ENCODE data around the gene FILIP1L.
"Not testable (repeated sequence)": the region's sequence is repeated elsewhere in the genome, so short reads cannot be mapped to it uniquely, and the experiment has no call there.

Gene FILIP1L

GRCh38 chr3:100103558-100104441 lies 10.5 kb downstream of the FILIP1L start:
- in situ Hi-C loops (cut with HindIII; ENCODE audit: low pct_unique_long_range_greater_than_20kb, low sequenced_read_pairs): no loop called here
- TF ChIP-seq JUND (IDR thresholded peaks at IDR 0.05; ENCODE audit: low read depth): no peak
- peak in 1 of 2 experiments; percentile 76 for DNase-seq (ENCODE audit: low read depth in 1 of 2, low spot score in 1 of 2)

- in situ Hi-C loops (cut with HindIII; ENCODE audit: low pct_unique_long_range_greater_than_20kb, low sequenced_read_pairs): no loop called here
- no peak for TF ChIP-seq JUND (IDR thresholded peaks at IDR 0.05; ENCODE audit: low read depth)
- no peak for DNase-seq (ENCODE audit: low read depth in 1 of 2, low spot score in 1 of 2)
Observed at GRCh38 chr3:100102757-100103156, 11.5 kb downstream of the FILIP1L start.

- no peak for DNase-seq (ENCODE audit: low read depth in 1 of 2, low spot score in 1 of 2)
Observed at GRCh38 chr3:100100425-100100824, 13.9 kb downstream of the FILIP1L start.

GRCh38 chr3:100099621-100100020 lies 14.7 kb downstream of the FILIP1L start:
- TF ChIP-seq JUND (IDR thresholded peaks at IDR 0.05; ENCODE audit: low read depth): no peak
- DNase-seq (ENCODE audit: low read depth in 1 of 2, low spot score in 1 of 2): no peak
- in situ Hi-C loops (cut with HindIII; ENCODE audit: low pct_unique_long_range_greater_than_20kb, low sequenced_read_pairs): no loop called here

More at GRCh38 chr3:100100425-100100824, 13.9 kb downstream of the FILIP1L start:
- TF ChIP-seq JUND (IDR thresholded peaks at IDR 0.05; ENCODE audit: low read depth): no peak
- in situ Hi-C loops (cut with HindIII; ENCODE audit: low pct_unique_long_range_greater_than_20kb, low sequenced_read_pairs): no loop called here

GRCh38 chr3:100098784-100099070 lies 15.6 kb downstream of the FILIP1L start:
- no peak for TF ChIP-seq JUND (IDR thresholded peaks at IDR 0.05; ENCODE audit: low read depth)
- DNase-seq (ENCODE audit: low read depth in 1 of 2, low spot score in 1 of 2): no peak
- in situ Hi-C loops (cut with HindIII; ENCODE audit: low pct_unique_long_range_greater_than_20kb, low sequenced_read_pairs): no loop called here

- peak; percentile 24 to 76 for DNase-seq (ENCODE audit: low read depth in 1 of 2, low spot score in 1 of 2)
- in situ Hi-C loops (cut with HindIII; ENCODE audit: low pct_unique_long_range_greater_than_20kb, low sequenced_read_pairs): no loop called here
- TF ChIP-seq JUND (IDR thresholded peaks at IDR 0.05; ENCODE audit: low read depth): no peak
Observed at GRCh38 chr3:100097919-100098783, 16.1 kb downstream of the FILIP1L start.

- DNase-seq (ENCODE audit: low read depth in 1 of 2, low spot score in 1 of 2): no peak
- no peak for TF ChIP-seq JUND (IDR thresholded peaks at IDR 0.05; ENCODE audit: low read depth)
- in situ Hi-C loops (cut with HindIII; ENCODE audit: low pct_unique_long_range_greater_than_20kb, low sequenced_read_pairs): no loop called here
Observed at GRCh38 chr3:100096866-100097265, 17.4 kb downstream of the FILIP1L start.

- DNase-seq (ENCODE audit: low read depth in 1 of 2, low spot score in 1 of 2); in situ Hi-C loops (cut with HindIII; ENCODE audit: low pct_unique_long_range_greater_than_20kb, low sequenced_read_pairs): not testable (repeated sequence)
Observed at GRCh38 chr3:100096286-100096685, 18.0 kb downstream of the FILIP1L start.

- in situ Hi-C loops (cut with HindIII; ENCODE audit: low pct_unique_long_range_greater_than_20kb, low sequenced_read_pairs): no loop called here
- no peak for DNase-seq (ENCODE audit: low read depth in 1 of 2, low spot score in 1 of 2)
- TF ChIP-seq JUND (IDR thresholded peaks at IDR 0.05; ENCODE audit: low read depth): no peak
Observed at GRCh38 chr3:100093831-100094230, 20.5 kb downstream of the FILIP1L start.

- in situ Hi-C loops (cut with HindIII; ENCODE audit: low pct_unique_long_range_greater_than_20kb, low sequenced_read_pairs): no loop called here
- no peak for DNase-seq (ENCODE audit: low read depth in 1 of 2, low spot score in 1 of 2)
- no peak for TF ChIP-seq JUND (IDR thresholded peaks at IDR 0.05; ENCODE audit: low read depth)
Observed at GRCh38 chr3:100090669-100091005, 23.7 kb downstream of the FILIP1L start.

GRCh38 chr3:100089812-100090668 lies 24.3 kb downstream of the FILIP1L start:
- TF ChIP-seq JUND (IDR thresholded peaks at IDR 0.05; ENCODE audit: low read depth): no peak
- DNase-seq (ENCODE audit: low read depth in 1 of 2, low spot score in 1 of 2): peak in 1 of 2 experiments; percentile 54
- in situ Hi-C loops (cut with HindIII; ENCODE audit: low pct_unique_long_range_greater_than_20kb, low sequenced_read_pairs): no loop called here

GRCh38 chr3:100088735-100089368 lies 25.4 kb downstream of the FILIP1L start:
- in situ Hi-C loops (cut with HindIII; ENCODE audit: low pct_unique_long_range_greater_than_20kb, low sequenced_read_pairs): no loop called here
- DNase-seq (ENCODE audit: low read depth in 1 of 2, low spot score in 1 of 2): no peak
- TF ChIP-seq JUND (IDR thresholded peaks at IDR 0.05; ENCODE audit: low read depth): no peak
